ENCODE results near the gene PHTF1.

The PHTF1 gene

GRCh38 chr1:113714606-113715269, 44.5 kb downstream of the PHTF1 start:
- DNase-seq: no peak

DNA sequence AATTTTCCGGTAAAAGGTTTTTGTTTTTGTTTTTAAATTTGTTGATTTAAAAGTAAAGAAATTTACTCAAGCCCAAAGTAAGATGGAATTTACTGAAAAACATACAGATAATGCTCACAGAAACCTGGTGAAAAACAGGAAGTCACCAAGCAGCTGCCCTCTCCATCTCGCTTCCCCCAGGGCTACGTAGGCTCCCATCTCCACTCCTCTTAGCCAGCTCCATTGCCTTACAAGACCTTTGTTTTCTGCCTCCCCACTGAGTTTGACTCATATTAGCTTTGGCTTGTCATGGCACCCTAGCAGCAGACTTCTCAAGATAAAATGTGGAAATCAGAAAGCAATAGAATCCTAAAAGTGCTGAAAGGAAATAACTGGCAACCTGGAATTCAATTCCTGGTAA, 57.9 kb downstream of the PHTF1 start:
- DNase-seq: peak; percentile 15

DNA sequence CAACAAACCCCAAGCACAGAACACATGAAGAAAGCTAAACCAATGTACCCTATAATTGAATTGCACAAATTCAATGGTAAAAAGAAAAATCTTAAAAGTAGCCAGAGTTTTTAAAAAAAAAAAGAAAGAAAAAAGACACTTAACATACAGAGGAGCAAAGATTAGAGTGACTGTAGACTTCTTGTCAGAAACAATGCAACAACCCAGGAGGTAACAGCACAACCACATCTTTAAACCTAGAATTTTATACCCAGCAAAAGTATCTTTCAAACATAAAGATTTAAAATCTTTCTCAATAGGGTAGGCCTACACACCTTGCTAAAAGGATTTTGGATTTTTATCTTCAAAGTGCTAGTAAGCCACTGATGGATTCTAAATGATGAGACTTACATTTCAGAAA, 64.4 kb downstream of the PHTF1 start:
- no peak for DNase-seq

DNA sequence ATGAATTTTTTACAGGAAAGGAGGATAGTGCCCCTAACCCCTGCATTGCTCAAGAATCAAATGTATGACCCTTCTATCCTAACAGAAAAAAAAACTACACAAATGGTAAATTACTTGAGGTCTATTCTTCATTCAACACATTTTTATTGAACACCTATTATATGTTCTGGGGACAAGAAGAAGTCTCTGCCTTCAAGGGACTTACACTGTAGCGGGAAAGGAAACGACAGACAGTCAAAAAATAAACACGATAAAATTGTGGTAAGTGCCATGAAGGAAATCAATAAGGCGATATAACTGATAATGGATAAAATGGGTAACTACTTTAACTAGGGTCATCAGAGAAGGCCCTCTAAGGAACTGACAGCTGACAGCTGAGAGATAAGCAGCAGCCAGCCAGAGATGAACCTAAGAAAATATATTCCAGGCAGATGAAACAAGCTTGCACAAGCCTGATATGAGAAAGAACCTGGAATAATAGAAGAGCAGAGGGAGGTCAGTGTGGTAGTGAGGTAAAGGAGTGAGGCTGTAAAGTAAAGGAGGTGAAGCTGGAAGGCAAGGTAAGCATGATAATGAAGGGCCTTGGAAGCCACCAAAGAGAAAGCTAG, 66.4 kb downstream of the PHTF1 start:
- no peak for DNase-seq

- no peak for DNase-seq
Measured at GRCh38 chr1:113692342-113692741, 66.9 kb downstream of the PHTF1 start.

DNA sequence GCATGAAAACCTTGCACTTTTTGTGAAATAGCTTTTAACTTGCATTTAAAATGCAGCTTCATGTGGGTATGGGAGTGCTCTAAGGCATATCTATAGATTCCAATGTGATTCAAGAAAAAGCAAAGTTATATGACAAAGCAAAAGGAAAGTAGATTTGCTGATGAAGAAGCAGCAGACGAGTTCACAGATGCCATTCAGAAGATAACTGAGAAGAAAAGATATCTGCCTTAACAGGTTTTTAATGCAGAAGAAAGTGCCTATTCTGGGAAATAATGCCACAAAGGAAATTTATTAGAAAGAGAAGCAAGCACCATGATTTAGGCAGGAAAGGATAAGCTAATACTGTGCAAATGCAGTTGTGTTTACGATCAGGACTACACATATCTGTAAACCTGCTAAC, 68.1 kb downstream of the PHTF1 start:
- no peak for DNase-seq

GRCh38 chr1:113686891-113687618, 72.2 kb downstream of the PHTF1 start:
- no peak for DNase-seq

DNA sequence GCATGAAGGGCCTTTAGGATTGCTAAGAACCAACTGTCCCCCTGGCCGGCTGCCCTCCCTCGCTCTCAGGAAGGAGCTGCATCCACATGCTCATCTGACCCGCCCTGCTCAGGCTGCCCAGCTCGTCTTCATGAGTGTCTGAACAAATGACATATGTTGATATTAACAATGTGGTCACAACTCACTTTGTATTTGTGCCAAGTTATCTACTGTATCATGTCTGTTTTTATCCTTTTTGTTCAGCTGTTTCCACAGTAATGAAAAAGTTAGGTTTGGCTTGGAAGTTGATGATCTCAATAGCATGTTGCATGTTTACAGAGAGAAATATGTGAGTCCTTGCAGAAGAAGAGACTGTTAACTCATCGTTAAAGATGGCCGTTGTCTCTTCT, 75.1 kb downstream of the PHTF1 start:
- DNase-seq: peak; percentile 28

GRCh38 chr1:113683384-113684152, 75.7 kb downstream of the PHTF1 start:
- DNase-seq: peak; percentile 10

DNA sequence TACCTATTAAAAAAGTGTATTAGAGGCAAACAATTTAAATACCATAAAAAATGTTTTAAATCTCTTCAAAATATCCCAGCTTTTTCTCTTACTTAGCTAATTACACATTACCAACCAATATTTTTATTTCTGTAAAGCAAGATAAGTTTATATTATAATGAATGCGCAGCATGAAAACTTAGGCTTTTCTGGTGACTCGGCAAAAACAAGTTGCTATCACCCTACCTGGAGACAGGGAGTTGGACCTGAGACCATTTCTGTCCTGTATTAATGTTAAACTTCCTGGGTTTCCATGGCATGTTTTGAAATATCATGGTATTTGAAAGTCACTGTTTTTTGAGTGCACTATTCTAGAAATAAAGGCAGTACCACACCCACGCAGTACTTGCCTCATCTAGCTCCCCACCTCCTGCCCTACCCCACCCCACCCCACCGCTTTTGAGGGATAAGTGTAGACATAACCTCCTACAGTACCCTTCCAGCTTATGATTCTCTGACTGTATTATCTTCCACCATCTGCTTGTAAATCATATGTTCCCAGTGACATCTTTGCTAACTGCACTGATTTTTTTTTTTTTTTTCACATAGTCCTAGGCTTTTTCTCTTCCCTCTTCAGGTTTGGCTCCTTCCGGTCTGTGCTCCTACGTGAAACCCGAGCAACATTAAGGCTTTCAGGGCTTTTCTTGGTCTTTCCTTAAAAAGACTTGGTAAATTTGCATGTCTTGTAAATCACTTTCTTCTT, 77.5 kb downstream of the PHTF1 start:
- no peak for DNase-seq

DNA sequence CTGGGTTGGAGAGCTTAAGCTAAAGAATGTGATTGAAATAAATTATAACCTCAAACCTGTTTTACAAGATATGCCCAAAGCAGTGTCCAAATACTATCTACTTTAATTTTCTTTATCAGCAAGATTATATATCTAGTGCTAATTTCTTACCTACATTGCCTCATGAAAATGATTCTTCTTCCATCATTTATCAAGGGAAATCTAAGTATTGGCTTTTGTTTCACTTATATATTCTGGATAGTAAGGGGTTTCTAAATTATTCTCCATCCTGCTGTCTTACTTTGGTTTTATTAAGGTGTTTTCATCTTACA, 81.2 kb downstream of the PHTF1 start:
- DNase-seq: no peak

DNA sequence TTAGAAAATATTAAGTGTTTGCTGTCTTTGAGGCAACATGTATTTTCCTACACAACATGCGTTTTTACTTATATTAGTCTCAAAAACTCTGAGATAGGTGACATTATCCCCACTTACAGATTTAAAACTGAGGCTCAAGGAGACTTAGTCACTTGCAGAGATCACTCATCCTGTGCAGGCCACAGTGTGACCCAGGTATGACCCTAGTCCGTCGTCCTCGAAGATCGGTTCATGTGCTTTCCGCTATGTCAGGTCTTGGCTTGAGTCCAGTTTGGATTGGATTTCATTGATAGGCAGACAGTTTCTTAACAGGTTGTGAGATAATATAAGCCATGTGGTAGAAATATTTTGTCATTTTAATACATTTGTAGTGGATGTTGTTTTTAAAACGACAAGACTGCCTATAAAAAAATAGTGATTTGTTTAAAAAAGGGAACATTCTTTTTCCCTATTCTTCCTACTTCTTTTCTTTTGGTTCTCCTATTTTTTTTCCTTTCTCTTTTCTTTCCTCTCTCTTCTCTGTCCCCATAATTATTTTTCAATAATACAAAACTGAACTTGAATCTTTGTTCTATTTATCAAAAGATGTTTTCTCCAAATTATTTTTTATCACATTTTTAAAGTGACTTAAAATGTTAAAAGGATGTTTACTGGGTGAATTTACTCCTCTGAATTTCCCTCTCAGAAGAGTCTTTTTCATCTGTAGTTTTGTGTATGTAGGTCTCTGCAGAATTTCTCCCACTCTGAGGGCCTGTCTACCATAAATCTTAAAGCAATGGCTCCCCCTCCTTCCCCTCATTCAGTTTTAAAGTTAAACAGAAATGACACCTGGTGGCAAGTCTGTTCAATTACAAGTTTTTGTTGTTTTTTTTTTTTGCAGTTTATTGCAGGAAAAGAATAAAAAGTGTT, 81.8 kb downstream of the PHTF1 start:
- peak; percentile 59 for DNase-seq

DNA sequence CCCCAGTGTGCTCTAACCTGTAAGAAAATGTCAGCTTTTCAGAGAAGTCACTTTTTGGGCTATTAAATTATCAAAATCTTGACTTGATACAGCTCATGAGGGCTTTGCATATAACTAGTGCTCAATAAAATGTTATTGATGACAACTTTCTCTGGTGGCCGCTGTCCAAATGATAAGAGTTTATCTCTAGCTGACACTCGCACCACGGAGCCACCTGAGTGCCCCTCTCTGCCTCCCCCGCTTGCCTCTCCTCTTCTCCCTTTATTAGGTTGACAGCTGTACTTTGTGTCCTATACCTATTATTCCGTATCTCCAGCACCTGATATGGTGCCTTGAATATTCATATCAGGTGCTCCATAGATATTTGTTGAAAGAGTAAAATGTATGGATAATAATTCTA, 82.8 kb downstream of the PHTF1 start:
- no peak for DNase-seq

DNA sequence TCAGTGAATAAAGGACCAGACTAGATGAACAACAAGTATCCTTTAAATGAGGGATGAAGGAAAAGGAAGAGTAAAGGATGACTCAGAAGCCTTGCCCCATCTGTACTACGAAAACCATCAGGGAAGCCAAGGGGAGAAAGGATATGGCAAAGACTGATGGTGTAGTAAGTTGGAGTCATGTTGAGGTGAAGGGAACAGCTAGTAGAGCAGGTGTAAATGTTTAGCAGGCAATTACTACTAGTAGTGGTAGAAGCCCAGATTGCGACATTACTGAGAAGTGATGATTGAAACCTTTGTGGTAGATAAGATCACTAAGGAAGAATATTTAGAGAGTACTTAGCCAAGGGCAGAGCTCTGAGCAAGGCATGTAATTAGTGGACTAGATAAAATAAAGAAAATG, 84.0 kb downstream of the PHTF1 start:
- DNase-seq: peak; percentile 19

- DNase-seq: no peak
Measured at GRCh38 chr1:113674591-113674990, 84.7 kb downstream of the PHTF1 start.

DNA sequence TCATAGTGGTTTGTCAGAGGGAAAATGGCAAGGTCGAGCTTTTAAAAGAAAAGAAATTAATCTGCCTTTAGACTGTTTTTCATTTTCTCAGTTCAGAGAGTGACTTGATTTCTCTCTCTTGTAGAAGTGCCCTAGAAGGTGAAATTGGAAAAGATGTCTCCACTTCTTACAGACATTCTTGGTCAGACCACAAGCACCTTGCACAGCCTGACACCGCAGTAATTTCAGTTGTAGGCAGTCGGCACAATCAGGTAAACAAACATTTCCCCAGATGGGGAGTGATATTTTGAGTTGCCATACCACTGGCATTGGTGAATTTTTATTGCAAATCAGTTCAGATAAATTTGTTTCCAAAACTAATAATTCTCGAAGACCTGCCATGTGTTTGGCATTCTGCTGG, 86.8 kb downstream of the PHTF1 start:
- no peak for DNase-seq

- no peak for DNase-seq
Measured at GRCh38 chr1:113670650-113671049, 88.6 kb downstream of the PHTF1 start.

GRCh38 chr1:113669988-113670387, 89.3 kb downstream of the PHTF1 start:
- DNase-seq: no peak

GRCh38 chr1:113666126-113666525, 93.2 kb downstream of the PHTF1 start:
- DNase-seq: no peak

- no peak for DNase-seq
Measured at GRCh38 chr1:113665071-113665470, 94.2 kb downstream of the PHTF1 start.

- peak; percentile 84 for DNase-seq
Measured at GRCh38 chr1:113663165-113663951, 95.9 kb downstream of the PHTF1 start.
